Islet of Langerhans (tissue), 1 donor: ENCODE measurements around the gene SERPINB1.
"Not testable (repeated sequence)": the region's sequence is repeated elsewhere in the genome, so short reads cannot be mapped to it uniquely, and the experiment has no call there.

ENCODE experiments used
- FAIRE-seq: peaks from one replicate; lab custom pipeline; 2011; peaks lifted over from hg19 to GRCh38; lab: Jason Lieb, UNC

The SERPINB1 gene

DNA sequence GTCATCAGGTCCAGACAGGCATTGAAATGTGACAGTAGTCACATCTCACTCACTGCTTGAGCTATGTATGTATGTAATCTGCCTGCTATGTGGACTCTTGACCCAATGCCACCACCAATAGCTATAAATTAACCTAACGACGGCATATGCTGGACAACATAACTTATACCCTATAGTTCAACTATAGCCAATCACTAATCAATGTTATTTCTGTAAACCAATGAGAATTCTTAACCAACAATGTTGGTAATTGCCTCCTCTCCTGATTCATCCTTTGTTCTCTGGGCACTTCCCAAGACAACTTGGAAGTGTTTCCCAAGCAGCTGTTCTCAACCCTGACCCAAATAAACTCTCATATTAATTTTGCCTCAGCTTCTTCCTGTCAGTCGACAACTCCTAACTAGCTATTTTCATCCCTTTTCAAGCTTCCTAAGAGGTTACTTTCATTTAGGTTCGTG lies 24.1 kb upstream of the SERPINB1 start:
- no peak for FAIRE-seq

- FAIRE-seq = no peak
These were observed 23.6 kb upstream of the SERPINB1 start for GRCh38 chr6:2865270-2865669.

DNA sequence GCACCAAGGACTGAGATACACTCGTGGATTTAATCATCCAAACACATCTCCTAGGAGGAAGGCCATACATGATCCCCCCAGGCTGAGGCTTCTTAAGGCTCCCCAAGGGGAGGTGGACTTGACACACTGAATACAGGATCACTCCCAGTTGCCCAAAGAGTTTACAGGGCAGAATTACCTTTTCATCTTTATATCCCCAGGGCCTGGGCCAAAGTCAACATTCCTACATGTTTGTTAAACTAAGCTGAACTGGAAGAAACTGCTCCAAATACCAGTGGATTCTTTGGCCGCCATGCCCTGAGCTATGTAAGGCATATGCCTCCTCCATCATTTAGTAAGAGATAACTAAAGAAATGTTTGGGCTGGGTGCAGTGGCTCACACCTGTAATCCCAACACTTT lies 22.2 kb upstream of the SERPINB1 start:
- no peak for FAIRE-seq

GRCh38 chr6:2862712-2863181 lies 21.1 kb upstream of the SERPINB1 start:
- no peak for FAIRE-seq

DNA sequence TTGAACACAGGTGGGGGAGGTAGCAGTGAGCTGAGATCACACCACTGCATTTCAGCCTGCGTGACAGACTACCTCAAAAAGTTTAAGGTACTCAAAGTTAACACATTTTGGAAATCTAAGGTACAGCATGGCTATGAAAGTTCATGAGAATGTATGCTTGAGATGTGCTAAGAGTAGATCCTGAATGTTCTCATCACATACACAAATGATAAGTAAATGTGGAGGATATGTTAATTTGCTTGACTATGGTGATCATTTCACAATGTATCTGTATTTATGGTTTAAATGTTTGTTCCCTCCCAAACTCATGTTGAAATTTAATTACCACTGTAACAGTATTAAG lies 20.1 kb upstream of the SERPINB1 start:
- no peak for FAIRE-seq

- no peak for FAIRE-seq
These were observed 19.6 kb upstream of the SERPINB1 start for GRCh38 chr6:2861060-2861821.

GRCh38 chr6:2860706-2861059 lies 19.0 kb upstream of the SERPINB1 start:
- not testable (repeated sequence) for FAIRE-seq

DNA sequence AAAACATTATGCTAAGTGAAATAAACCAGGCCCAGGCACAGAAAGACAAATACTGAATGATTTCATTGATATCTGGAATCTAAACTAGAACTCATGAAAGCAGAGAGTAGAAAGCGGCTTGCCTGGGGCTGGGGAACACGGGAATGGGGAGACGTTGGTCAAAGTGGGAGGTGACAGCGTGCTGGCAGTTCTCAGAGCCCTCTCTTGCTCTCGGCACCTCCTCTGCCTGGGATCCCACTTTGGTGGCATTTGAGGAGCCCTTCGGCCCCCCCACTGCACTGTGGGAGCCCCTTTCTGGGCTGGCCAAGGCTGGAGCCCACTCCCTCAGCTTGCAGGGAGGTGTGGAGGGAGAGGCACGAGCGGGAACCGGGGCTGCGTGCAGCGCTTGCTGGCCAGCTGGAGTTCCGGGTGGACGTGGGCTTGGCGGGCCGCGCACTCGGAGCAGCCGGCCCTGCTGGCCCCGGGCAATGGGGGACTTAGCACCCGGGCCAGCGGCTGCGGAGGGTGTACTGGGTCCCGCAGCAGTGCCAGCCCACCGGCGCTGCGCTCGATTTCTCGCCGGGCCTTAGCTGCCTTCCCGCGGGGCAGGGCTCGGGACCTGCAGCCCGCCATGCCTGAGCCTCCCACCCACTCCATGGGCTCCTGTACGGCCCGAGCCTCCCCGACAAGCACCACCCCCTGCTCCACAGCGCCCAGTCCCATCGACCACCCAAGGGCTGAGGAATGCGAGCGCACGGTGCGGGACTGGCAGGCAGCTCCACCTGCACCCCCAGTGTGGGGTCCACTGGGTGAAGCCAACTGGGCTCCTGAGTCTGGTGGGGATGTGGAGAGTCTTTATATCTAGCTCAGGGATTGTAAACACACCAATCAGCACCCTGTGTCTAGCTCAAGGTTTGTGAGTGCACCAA lies 18.4 kb upstream of the SERPINB1 start:
- FAIRE-seq = not testable (repeated sequence)

GRCh38 chr6:2859185-2859700 lies 17.6 kb upstream of the SERPINB1 start:
- FAIRE-seq = no peak

DNA sequence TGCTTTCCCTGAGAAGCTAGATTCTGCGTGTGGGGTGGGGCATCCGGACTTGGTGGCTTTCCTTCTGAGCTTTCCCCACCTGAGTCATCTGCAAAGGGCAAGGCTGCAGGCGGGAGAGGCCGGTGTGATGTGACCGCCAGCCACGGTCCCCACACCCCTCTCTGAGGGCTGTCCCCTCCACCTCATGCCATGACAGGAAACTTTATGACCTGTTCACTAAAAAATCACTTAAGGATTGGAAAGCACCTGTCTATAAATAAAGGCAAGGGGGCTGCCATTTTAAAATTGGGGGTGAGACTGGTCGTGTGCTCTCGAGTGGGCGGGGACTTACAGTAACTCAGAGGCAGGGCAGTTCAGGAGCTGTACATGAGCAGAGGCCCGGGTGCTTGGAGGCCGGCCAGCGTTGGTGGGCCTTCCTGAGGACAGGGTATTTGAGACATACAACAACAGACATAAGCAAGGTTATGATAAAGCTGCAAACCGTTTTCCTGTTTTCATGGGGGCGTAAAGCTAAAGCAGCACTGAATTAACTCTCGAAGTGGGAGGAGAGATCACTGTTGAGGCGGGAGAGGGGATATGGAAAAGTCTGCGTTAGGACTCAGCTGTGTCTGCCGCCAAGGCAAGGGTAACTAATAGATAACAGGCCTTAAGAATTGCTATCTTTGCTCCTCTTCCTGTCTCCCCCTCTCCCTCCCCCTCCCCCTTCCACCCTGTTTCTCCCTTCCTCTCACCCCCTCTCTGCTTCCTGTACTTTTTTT lies 16.1 kb upstream of the SERPINB1 start:
- FAIRE-seq = no peak

GRCh38 chr6:2857185-2857579 lies 15.5 kb upstream of the SERPINB1 start:
- FAIRE-seq = no peak

DNA sequence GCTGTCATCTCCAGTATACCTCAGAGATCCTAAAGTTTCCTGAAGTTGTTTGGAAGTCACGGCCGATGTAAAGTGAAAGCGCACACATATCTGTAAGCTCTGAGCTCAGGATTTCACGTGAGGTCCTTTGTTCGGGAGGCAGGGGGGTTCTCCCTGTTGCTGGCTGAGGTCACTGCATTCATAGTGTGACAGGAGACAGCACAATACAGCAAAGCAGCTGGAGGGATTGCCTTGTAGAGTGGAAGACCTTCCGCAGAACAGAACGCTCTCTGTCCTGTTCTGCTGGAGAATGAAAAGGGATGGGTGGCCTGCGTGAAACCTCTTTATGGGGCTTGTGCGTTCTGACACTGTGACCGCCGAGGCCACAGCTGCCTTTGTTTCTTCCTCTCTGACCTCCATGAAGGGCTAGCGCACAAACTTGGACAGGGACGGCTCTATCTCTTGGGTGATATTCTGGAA lies 13.4 kb upstream of the SERPINB1 start:
- no peak for FAIRE-seq

DNA sequence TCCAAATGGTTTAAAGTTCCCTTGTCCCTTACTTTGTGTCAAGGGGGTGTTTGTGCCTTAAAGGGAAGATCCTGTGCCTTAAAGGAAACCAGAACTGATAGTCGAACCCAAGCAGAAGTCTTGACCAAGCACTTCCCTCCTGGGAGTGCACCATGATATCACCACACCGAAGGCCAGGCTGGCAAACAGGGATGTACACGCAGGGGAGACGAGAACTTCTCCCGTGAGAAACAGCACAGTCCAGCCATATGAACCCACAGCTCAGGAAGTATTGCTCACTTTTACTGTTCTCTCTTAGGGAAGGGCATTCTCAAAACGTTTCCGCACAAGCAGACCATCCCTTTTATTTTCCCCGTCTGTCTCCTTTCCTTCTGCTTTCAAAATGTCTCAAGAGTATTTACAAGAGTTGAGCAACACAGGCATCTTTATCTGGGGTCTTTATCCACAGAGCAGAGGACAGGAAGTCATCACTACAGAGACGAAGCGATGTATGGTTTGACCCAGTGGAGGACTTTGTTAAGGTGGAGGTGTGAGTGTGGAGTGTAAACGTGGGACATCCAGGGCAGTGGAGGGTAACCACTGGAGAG lies 12.8 kb upstream of the SERPINB1 start:
- FAIRE-seq = no peak

DNA sequence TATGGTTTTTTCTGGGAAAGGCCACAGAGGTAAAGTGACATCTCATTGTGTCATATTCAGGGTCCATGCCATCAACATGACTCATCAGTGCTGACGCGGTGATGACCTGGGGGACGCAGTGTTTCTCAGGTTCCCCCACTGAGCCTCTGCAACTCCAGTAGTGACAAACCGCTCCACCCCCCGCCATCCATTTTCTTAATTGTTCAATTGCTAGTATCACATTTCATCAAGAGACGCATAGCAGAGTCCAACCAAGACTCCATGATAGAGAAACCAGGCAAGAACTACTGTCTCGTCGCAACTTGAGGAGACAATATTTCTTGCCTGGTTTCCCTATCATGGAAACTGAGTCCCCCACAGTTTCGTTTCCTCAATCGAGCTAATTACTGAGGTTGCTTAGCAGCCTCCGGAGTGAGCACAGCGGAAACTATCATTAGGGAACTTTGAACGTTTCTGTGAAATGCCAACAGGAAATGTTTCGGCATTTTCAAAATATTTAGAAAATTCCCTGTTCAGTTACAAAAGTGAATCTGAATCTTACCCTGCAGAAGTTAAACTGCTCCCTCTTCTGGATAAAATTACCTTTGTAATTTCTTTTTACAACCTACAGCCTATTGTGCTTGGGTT lies 12.2 kb upstream of the SERPINB1 start:
- FAIRE-seq = no peak

DNA sequence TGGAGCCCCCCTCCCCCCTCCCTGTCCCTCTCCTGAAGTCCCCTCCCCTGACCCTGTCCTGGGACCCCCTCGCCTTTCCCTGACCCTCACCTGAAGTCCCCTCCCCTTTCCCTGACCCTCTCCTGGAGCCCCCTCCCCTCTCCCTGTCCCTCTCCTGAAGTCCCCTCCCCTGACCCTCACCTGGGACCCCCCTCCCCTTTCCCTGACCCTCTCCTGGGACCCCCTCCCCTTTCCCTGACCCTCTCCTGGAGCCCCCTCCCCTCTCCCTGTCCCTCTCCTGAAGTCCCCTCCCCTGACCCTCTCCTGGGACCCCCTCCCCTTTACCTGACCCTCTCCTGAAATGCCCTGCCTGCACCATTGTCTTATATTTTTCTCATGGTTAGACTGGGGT lies 11.7 kb upstream of the SERPINB1 start:
- not testable (repeated sequence) for FAIRE-seq

DNA sequence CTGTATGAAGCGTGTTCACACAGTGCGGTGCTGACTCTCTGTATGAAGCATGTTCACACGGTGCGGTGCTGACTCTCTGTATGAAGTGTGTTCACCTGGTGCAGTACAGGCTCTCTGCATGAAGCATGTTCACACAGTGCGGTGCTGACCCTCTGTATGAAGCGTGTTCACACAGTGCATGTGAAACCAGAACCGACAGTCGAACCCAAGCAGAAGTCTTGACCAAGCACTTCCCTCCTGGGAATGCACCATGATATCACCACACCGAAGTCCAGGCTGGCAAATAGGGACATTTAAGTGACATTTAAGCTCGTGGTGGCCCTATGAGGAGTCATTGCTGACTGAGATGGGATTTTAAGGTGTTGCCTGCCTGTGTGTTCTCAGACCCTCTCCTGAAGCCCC lies 11.3 kb upstream of the SERPINB1 start:
- no peak for FAIRE-seq

DNA sequence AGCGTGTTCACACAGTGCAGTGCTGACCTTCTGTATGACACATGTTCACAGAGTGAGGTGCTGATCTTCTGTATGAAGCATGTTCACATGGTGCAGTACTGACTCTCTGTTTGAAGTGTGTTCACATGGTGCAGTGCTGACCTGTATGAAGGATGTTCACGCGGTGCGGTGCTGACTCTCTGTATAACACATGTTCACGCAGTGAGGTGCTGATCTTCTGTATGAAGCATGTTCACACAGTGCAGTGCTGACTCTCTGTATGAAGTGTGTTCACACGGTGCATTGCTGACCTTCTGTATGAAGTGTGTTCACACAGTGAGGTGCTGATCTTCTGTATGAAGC lies 10.8 kb upstream of the SERPINB1 start:
- no peak for FAIRE-seq

DNA sequence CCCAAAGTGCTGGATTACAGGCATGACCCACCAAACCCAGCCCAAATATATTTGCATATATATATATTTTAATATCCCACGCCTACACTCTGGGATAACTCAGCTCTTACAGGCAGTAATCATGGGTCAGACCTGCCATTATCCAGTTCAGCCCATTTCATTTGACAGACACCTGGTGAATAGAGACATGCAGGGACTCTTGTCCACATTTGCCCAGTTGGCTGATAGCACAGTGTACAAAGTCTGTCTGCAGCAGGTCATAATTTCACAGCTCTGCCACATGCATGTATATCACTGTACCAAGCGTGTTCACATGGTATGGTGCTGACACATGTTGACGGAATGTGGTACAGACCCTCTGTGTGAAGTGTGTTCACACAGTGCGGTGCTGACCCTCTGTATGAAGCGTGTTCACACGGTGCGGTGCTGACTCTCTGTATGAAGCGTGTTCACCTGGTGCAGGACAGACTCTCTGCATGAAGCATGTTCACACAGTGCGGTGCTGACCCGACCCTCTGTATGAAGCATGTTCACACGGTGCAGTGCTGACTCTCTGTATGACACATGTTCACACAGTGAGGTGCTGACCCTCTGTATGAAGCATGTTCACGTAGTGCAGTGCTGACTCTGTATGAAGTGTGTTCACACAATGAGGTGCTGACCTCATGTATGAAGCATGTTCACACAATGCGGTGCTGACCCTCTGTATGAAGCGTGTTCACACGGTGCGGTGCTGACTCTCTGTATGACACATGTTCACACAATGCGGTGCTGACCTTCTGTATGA lies 10.3 kb upstream of the SERPINB1 start:
- FAIRE-seq = no peak

DNA sequence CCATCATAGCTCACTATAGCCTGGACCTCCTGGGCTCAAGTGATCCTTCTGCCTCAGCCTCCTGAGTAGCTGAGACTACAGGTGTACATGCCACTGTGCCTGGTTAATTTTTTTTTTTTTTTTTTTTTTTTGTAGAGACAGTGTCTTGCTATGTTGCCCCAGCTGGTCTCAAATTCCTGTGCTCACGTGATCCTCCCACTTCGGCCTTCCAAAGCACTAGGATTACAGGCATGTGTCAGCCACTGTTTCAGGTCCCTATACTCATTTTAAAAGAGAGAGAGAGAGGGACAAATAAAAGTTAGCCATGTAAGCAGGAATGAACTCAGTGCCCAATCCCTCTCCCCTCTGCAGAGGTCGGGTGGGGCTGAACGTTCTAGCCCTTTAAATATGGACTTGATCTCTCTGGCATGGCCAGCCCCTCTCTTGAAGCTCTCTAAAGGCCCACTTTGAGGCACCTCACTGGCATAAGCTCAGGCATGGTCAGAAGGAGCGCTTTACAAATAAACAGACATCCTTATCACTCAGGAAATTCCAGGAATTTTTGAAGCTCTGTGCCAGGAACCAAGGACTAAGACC lies 9.0 kb upstream of the SERPINB1 start:
- no peak for FAIRE-seq

GRCh38 chr6:2848851-2849250 lies 7.2 kb upstream of the SERPINB1 start:
- no peak for FAIRE-seq

GRCh38 chr6:2845880-2846208 lies 4.2 kb upstream of the SERPINB1 start:
- FAIRE-seq = no peak
